Fibroblast of mammary gland (primary cell): ENCODE measurements around the gene TACO1.
A peak's percentile ranks its signal among the peaks of the same experiment; 100 is the strongest.

Experiments used
- DNase-seq: peaks from one replicate; pipeline ENCODE4 v3.0.0-alpha.2; 2010; ENCODE audit warnings: low read depth
- H3K4me3 ChIP-seq: 2 replicates; pipeline ENCODE4 v1.5.1; 2011; ENCODE audit warnings: low read depth, mild to moderate bottlenecking, low read length, moderate library complexity; ENCODE audit not compliant: control insufficient read depth
- TF ChIP-seq, protein P1 (sequence below): conservative IDR thresholded peaks from 2 replicates; pipeline ENCODE4 v1.5.1; 2011; ENCODE audit warnings: low read depth, low read length, inconsistent platforms; ENCODE audit not compliant: control insufficient read depth, insufficient read depth

The TACO1 gene

DNA sequence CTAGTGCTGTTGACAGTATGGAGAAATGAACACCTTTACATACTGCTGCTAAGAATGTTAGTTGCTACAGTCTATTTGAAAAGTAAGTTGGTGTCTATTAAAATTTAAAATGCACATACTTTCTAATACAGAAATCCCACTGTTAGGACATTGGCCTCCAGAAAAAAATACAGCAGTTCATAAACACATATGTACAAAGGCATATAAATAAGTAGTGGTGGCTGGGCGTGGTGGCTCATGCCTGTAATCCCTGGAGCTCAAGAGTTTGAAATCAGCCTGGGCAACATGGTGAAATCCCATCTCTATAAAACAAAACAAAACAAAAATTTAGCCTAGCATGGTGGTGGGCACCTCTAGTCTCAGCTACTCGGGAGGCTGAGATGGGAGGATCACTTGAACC, 37.4 kb upstream of the TACO1 start:
- TF ChIP-seq, protein P1, sequence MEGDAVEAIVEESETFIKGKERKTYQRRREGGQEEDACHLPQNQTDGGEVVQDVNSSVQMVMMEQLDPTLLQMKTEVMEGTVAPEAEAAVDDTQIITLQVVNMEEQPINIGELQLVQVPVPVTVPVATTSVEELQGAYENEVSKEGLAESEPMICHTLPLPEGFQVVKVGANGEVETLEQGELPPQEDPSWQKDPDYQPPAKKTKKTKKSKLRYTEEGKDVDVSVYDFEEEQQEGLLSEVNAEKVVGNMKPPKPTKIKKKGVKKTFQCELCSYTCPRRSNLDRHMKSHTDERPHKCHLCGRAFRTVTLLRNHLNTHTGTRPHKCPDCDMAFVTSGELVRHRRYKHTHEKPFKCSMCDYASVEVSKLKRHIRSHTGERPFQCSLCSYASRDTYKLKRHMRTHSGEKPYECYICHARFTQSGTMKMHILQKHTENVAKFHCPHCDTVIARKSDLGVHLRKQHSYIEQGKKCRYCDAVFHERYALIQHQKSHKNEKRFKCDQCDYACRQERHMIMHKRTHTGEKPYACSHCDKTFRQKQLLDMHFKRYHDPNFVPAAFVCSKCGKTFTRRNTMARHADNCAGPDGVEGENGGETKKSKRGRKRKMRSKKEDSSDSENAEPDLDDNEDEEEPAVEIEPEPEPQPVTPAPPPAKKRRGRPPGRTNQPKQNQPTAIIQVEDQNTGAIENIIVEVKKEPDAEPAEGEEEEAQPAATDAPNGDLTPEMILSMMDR, result no peak
- H3K4me3 ChIP-seq, result no peak overlapping the region
- no peak for DNase-seq

DNA sequence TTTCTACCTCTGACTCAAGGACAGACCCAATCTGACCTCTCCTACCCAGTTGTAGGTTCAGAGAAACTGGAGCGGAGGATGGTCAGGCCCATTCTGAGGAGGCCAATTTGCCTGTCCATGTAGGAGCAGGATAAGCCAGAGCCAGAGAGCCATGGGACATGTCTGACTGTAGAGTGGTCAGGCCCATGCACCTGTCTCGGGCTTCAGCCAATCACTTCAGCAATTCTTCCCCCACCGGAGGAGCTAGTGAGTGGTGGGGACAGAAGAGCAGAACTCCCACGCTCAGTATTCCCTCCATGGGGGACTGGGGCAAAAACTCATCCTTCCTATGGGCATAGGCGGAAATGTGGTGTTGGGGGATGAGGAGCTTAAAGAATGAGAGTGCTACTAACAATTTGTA, 36.1 kb upstream of the TACO1 start:
- H3K4me3 ChIP-seq, result no peak overlapping the region
- TF ChIP-seq, protein P1, result no peak
- DNase-seq, result no peak

DNA sequence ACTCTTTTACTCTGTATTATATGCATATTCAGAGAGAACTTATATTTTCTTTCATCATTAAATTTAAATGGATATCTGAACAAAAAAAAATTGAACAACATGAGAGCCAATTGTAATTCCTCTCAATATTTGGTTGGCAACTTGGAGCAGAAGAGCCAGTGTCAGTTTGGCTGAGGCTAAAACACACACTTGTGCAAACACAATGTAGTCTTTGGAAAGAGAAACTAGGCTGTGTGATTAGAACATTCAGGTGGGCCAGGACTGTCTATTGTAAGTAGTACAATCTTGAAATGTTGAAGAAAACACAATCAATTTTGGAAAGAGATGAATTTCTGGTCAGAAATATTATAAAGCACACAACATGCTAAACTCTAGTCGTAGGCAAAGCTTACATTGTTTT, 33.5 kb upstream of the TACO1 start:
- TF ChIP-seq, protein P1, result no peak
- no peak for DNase-seq
- H3K4me3 ChIP-seq, result no peak overlapping the region

DNA sequence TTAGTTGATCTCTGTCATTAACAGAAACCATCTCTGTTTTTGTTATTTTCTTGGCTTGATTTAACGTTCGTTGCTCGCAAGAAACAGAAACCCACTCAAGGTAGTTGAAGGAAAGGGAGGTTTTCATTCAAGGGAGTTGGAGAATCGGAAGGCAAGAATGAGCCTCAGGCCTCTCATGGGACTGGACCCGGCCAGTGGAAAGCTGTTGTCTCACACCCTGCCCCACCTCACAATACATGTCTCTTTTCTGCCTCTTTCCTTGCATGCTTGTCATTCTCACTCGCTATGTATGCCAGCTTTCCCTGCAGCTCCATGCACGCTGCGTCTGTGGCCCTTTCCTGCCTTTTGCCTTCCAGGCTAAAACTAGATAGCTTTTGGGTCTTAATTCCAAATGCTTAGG, 32.1 kb upstream of the TACO1 start:
- TF ChIP-seq, protein P1, result no peak
- no peak overlapping the region for H3K4me3 ChIP-seq

DNA sequence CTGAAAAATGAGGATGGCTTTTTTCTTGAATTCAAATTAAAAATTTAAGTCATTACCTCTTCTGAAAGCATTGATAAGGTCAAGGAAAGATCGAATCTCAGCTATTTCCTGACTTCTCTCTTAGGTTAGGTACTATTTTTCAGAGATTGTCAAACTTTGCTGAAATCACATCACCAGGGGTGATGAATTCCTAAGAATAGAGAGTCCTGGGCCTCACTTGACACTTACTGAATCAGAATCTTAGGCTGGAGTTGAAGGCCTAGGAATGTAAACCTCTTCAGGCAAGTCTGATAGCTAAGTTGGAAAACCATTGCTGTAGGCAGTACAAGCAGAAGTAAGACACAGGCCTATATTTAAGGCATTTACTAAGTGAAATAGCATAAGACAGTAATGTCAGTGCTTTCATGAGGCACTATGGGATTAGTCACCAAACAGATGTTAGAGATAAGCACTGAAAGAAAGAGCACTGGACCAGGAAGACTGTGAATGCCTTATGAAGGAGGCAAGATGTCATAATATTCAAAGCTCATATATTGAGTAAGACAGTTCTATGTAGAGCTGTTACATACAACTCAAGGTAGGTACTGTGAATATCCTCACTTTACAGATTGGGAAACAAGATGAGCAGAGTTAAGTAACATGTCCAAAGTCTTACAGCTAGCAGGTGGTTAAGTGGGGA, 28.9 kb upstream of the TACO1 start:
- TF ChIP-seq, protein P1, result no peak
- H3K4me3 ChIP-seq, result no peak overlapping the region
- DNase-seq, result peak; percentile 80

More for the DNA sequence above, 32.1 kb upstream of the TACO1 start:
- DNase-seq, result no peak

DNA sequence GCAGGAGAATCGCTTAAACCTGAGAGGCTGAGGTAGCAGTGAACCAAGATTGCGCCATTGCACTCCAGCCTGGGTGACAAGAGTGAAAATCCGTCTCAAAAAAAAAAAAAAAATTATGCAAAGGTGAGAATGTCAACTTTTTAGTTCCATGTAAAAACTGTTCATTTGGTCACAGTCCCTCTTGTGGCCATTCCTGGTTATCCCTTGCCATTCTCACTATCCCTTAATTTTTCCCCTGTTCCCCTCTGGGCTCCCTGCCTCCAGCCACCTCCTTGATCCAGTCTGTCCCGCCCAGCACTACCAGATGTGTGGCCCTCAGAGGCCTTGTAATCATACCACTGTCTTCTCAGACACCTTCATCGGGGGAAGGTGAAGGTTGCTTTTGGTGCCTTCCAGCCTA, 27.1 kb upstream of the TACO1 start:
- TF ChIP-seq, protein P1, result peak; percentile 39
- no peak overlapping the region for H3K4me3 ChIP-seq
- peak; percentile 10 for DNase-seq
